H9 (cell line): Measurements from ENCODE around the gene UEVLD. TPM values are rescaled to one million over a fixed set of nuclear protein-coding genes. Genes with fewer than 3 reads are reported as not detected.

ENCODE experiments used
- DNase-seq: peaks from one replicate; pipeline ENCODE4 v3.0.0-alpha.2; 2017
- H2AFZ ChIP-seq: one replicate; pipeline ENCODE4 v1.6.1; 2013; ENCODE audit warnings: mild to moderate bottlenecking, low read length, control low read depth, moderate library complexity
- H2AK5ac ChIP-seq: 2 replicates; pipeline ENCODE4 v1.6.1; 2013; ENCODE audit warnings: low read length, control low read depth, mixed read lengths; ENCODE audit not compliant: insufficient read length
- H2BK120ac ChIP-seq: one replicate; pipeline ENCODE4 v1.6.1; 2013; ENCODE audit warnings: low read depth, mild to moderate bottlenecking, low read length, control low read depth, inconsistent platforms; ENCODE audit not compliant: poor library complexity, severe bottlenecking
- H2BK12ac ChIP-seq: 2 replicates; pipeline ENCODE4 v1.6.1; 2013; ENCODE audit warnings: low read length, control low read depth, mixed read lengths, low read depth; ENCODE audit not compliant: insufficient read length
- H2BK15ac ChIP-seq: 2 replicates; pipeline ENCODE4 v1.6.1; 2013; ENCODE audit warnings: low read depth, low read length, control low read depth
- H2BK20ac ChIP-seq: one replicate; pipeline ENCODE4 v1.6.1; 2013; ENCODE audit warnings: low read depth, mild to moderate bottlenecking, low read length, control low read depth, inconsistent platforms; ENCODE audit not compliant: poor library complexity, severe bottlenecking
- H2BK5ac ChIP-seq: 2 replicates; pipeline ENCODE4 v1.6.1; 2013; ENCODE audit warnings: low read length, control low read depth, mixed read lengths; ENCODE audit not compliant: insufficient read length
- H3K14ac ChIP-seq: 2 replicates; pipeline ENCODE4 v1.6.1; 2013; ENCODE audit warnings: low read length, control low read depth; ENCODE audit not compliant: insufficient read depth
- H3K18ac ChIP-seq: 2 replicates; pipeline ENCODE4 v1.6.1; 2013; ENCODE audit warnings: low read depth, mild to moderate bottlenecking, mixed read lengths, low read length, control low read depth; ENCODE audit not compliant: insufficient read length
- H3K23ac ChIP-seq: 2 replicates; pipeline ENCODE4 v1.6.1; 2013; ENCODE audit warnings: low read length, control low read depth, mixed read lengths, low read depth; ENCODE audit not compliant: insufficient read length
- H3K23me2 ChIP-seq: 2 replicates; pipeline ENCODE4 v1.6.1; 2013; ENCODE audit warnings: low read depth, mild to moderate bottlenecking, mixed read lengths, low read length, control low read depth; ENCODE audit not compliant: insufficient read length, poor library complexity, severe bottlenecking
- H3K27ac ChIP-seq: 2 replicates; pipeline ENCODE4 v1.5.1; 2013; ENCODE audit warnings: low read length, control low read depth, mixed read lengths, low read depth; ENCODE audit not compliant: insufficient read length
- H3K27me3 ChIP-seq: 2 replicates; pipeline ENCODE4 v1.6.1; 2013; ENCODE audit warnings: low read length, control low read depth, inconsistent platforms; ENCODE audit not compliant: insufficient read depth
- H3K4ac ChIP-seq: 2 replicates; pipeline ENCODE4 v1.6.1; 2013; ENCODE audit warnings: low read depth, mild to moderate bottlenecking, control low read depth, inconsistent platforms, low read length, moderate library complexity
- H3K4me1 ChIP-seq: 2 replicates; pipeline ENCODE4 v1.6.1; 2013; ENCODE audit warnings: low read length, control low read depth, inconsistent platforms; ENCODE audit not compliant: insufficient read depth
- H3K4me2 ChIP-seq: 2 replicates; pipeline ENCODE4 v1.6.1; 2013; ENCODE audit warnings: low read length, control low read depth, mixed read lengths; ENCODE audit not compliant: insufficient read length, insufficient read depth
- H3K56ac ChIP-seq: 2 replicates; pipeline ENCODE4 v1.6.1; 2013; ENCODE audit warnings: low read depth, mild to moderate bottlenecking, mixed read lengths, low read length, control low read depth; ENCODE audit not compliant: insufficient read length
- H3K79me1 ChIP-seq: 2 replicates; pipeline ENCODE4 v1.6.1; 2013; ENCODE audit warnings: low read depth, mild to moderate bottlenecking, moderate library complexity, low read length, control low read depth, inconsistent platforms; ENCODE audit not compliant: insufficient read depth, poor library complexity, severe bottlenecking
- H3K79me2 ChIP-seq: 2 replicates; pipeline ENCODE4 v1.6.1; 2013; ENCODE audit warnings: low read length, control low read depth, inconsistent platforms; ENCODE audit not compliant: insufficient read depth
- H3K9ac ChIP-seq: 2 replicates; pipeline ENCODE4 v1.6.1; 2013; ENCODE audit warnings: low read length, control low read depth, mixed read lengths; ENCODE audit not compliant: insufficient read length; ENCODE audit errors: extremely low read depth
- H3K9me3 ChIP-seq: one replicate; pipeline ENCODE4 v1.6.1; 2013; ENCODE audit warnings: low read depth, low read length, inconsistent platforms; ENCODE audit not compliant: control insufficient read depth
- H3T11ph ChIP-seq: one replicate; pipeline ENCODE4 v1.6.1; 2013; ENCODE audit warnings: mild to moderate bottlenecking, low read length, control low read depth, inconsistent platforms
- H4K20me1 ChIP-seq: one replicate; pipeline ENCODE4 v1.6.1; 2013; ENCODE audit not compliant: control insufficient read depth, insufficient read length, insufficient read depth
- H4K5ac ChIP-seq: 2 replicates; pipeline ENCODE4 v1.6.1; 2013; ENCODE audit warnings: low read depth, mild to moderate bottlenecking, mixed read lengths, low read length, control low read depth; ENCODE audit not compliant: insufficient read length
- H4K8ac ChIP-seq: replicated peaks from 2 replicates; pipeline ENCODE4 v1.6.1; 2013; ENCODE audit warnings: low read length, control low read depth, mixed read lengths, low read depth; ENCODE audit not compliant: insufficient read length
- H4K91ac ChIP-seq: 2 replicates; pipeline ENCODE4 v1.6.1; 2013; ENCODE audit warnings: low read depth, mild to moderate bottlenecking, moderate library complexity, mixed read lengths, low read length, control low read depth; ENCODE audit not compliant: insufficient read length
- H3K27ac Mint-ChIP-seq, 3 experiments: 2 replicates in 2 of 3; 3 replicates in 1 of 3; pipeline ENCODE4 v1.8.0; 2020 to 2021; ENCODE audit warnings: mixed read lengths in 3 of 3, mild to moderate bottlenecking in 1 of 3, moderate library complexity in 1 of 3
- H3K27me3 Mint-ChIP-seq: 2 replicates; pipeline ENCODE4 v1.8.0; 2021; ENCODE audit warnings: low read depth, mild to moderate bottlenecking, moderate library complexity, mixed read lengths
- H3K36me3 Mint-ChIP-seq, 3 experiments: 2 replicates in 2 of 3; 3 replicates in 1 of 3; pipeline ENCODE4 v1.8.0; 2020 to 2021; ENCODE audit warnings: low read depth in 3 of 3, mixed read lengths in 3 of 3; ENCODE audit not compliant: insufficient read depth in 1 of 3
- H3K4me1 Mint-ChIP-seq, 2 experiments: 2 replicates each; pipeline ENCODE4 v1.8.0; 2020; ENCODE audit warnings: mixed read lengths in 2 of 2
- H3K4me3 Mint-ChIP-seq, 2 experiments: 2 replicates in 1 of 2; 3 replicates in 1 of 2; pipeline ENCODE4 v1.8.0; 2020 to 2021; ENCODE audit warnings: mild to moderate bottlenecking in 2 of 2, mixed read lengths in 2 of 2, moderate library complexity in 1 of 2
- H3K9me3 Mint-ChIP-seq, 2 experiments: 2 replicates in 1 of 2; 3 replicates in 1 of 2; pipeline ENCODE4 v1.8.0; 2020; ENCODE audit warnings: mild to moderate bottlenecking in 2 of 2, mixed read lengths in 2 of 2, moderate library complexity in 1 of 2
- CTCF ChIP-seq: fragments of 200-600 bp; sonication (generic); conservative IDR thresholded peaks from 3 replicates; pipeline ENCODE4 v1.8.0; 2021; ENCODE audit warnings: antibody characterized with exemption, mild to moderate bottlenecking
- WGBS: extraction: QIAGEN DNeasy Blood & Tissue Kit; methylation state at CpG from one replicate; pipeline ENCODE4 v1.1.7; 2013; ENCODE audit warnings: missing lambda C conversion rate, low lambda C conversion rate, mixed read lengths; ENCODE audit not compliant: insufficient read length; ENCODE audit errors: extremely low coverage; 5-methylcytosine and 5-hydroxymethylcytosine counted together
- total RNA-seq: library from RNA; stranded (reverse); gene quantifications from 2 replicates; pipeline ENCODE4 v1.2.1, GENCODE V29; 2021

UEVLD gene
- total RNA-seq, 1 experiment from 2014 or later, result 7.9 TPM

GRCh38 chr11:18523084-18523483 is 65.5 kb downstream of the UEVLD start:
- no peak overlapping the region for H2BK5ac ChIP-seq
- Mint-ChIP-seq H3K27ac (0 out of 7 replicates have a peak overlapping the region, but pooled peaks of 1 of the 3 experiments have one; percentile 9), H3K27me3 (no peaks in the 10 kb centered on the region), H3K4me3 (no peak overlapping the region), H3K36me3 (peaks cover 0 to 17% (median 14%) of the 10 kb centered on the region in 3 experiments; a peak in 4 of 7 replicates), H3K9me3 (no peaks in the 10 kb centered on the region), H3K4me1 (peaks cover 6 to 7% of the 10 kb centered on the region in 2 experiments)
- H2BK12ac ChIP-seq, result no peak overlapping the region
- TF ChIP-seq CTCF, result no peak
- H2AK5ac ChIP-seq, result no peak overlapping the region
- H3K14ac ChIP-seq, result no peak overlapping the region
- H3K4me2 ChIP-seq, result no peak overlapping the region
- H4K8ac ChIP-seq, result no peak overlapping the region
- no peaks in the 10 kb centered on the region for H3K79me1 ChIP-seq
- H4K5ac ChIP-seq, result no peak overlapping the region
- H2BK15ac ChIP-seq, result no peak overlapping the region
- H3K4me1 ChIP-seq, result no peaks in the 10 kb centered on the region
- H4K20me1 ChIP-seq, result no peaks in the 10 kb centered on the region
- no CpG with 5 or more reads among the region's 3 CpGs for WGBS
- H2BK20ac ChIP-seq, result no peak overlapping the region
- no peak overlapping the region for H3K4ac ChIP-seq
- no peak overlapping the region for H3T11ph ChIP-seq
- no peak overlapping the region for H3K23ac ChIP-seq
- no peak overlapping the region for H3K27ac ChIP-seq
- H4K91ac ChIP-seq, result no peak overlapping the region
- peaks cover 10% of the 10 kb centered on the region; the same call in 1 of the 2 replicates for H3K79me2 ChIP-seq
- DNase-seq, result no peak
- no peak overlapping the region for H3K9ac ChIP-seq
- no peaks in the 10 kb centered on the region for H3K27me3 ChIP-seq
- H3K9me3 ChIP-seq, result no peaks in the 10 kb centered on the region
- H2BK120ac ChIP-seq, result no peak overlapping the region
- H3K23me2 ChIP-seq, result no peaks in the 10 kb centered on the region
- no peak overlapping the region for H3K56ac ChIP-seq
- H3K18ac ChIP-seq, result no peak overlapping the region
- no peak overlapping the region for H2AFZ ChIP-seq
